ENCODE measurements around the gene ALKBH3. TPM values are rescaled to one million over a fixed set of nuclear protein-coding genes. Genes with fewer than 3 reads are reported as not detected.

Gene ALKBH3
- total and polyA plus RNA-seq, 2 of the 13 experiments (the other 11 are each of a cell fraction or from before 2014, with no cell fraction given), result 17.8 to 36.1 TPM

- TF ChIP-seq MAF1 (CRISPR knock-in tag; IDR thresholded peaks at IDR 0.05; ENCODE audit: borderline replicate concordance), result no peak
- no peak for TF ChIP-seq SNAPC4 (CRISPR knock-in tag; IDR thresholded peaks at IDR 0.05)
- TF ChIP-seq ZBTB44 (CRISPR knock-in tag; IDR thresholded peaks at IDR 0.05), result no peak
- no peak for TF ChIP-seq POGZ (CRISPR knock-in tag; IDR thresholded peaks at IDR 0.05)
- TF ChIP-seq NFIC (IDR thresholded peaks at IDR 0.05; ENCODE audit: low read length), result no peak
- TF ChIP-seq ZNF264 (CRISPR knock-in tag; IDR thresholded peaks at IDR 0.05), result peak; percentile 99
- TF ChIP-seq SMAD9 (CRISPR knock-in tag; IDR thresholded peaks at IDR 0.05), result no peak
- TF ChIP-seq MEF2D (CRISPR knock-in tag; IDR thresholded peaks at IDR 0.05), result no peak
- no peak for TF ChIP-seq AHR (CRISPR knock-in tag; IDR thresholded peaks at IDR 0.05)
- no peak for TF ChIP-seq ZNF441 (CRISPR knock-in tag; IDR thresholded peaks at IDR 0.05; ENCODE audit: borderline replicate concordance)
- TF ChIP-seq, protein P1, sequence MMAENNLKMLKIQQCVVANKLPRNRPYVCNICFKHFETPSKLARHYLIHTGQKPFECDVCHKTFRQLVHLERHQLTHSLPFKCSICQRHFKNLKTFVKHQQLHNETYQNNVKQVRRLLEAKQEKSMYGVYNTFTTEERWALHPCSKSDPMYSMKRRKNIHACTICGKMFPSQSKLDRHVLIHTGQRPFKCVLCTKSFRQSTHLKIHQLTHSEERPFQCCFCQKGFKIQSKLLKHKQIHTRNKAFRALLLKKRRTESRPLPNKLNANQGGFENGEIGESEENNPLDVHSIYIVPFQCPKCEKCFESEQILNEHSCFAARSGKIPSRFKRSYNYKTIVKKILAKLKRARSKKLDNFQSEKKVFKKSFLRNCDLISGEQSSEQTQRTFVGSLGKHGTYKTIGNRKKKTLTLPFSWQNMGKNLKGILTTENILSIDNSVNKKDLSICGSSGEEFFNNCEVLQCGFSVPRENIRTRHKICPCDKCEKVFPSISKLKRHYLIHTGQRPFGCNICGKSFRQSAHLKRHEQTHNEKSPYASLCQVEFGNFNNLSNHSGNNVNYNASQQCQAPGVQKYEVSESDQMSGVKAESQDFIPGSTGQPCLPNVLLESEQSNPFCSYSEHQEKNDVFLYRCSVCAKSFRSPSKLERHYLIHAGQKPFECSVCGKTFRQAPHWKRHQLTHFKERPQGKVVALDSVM (CRISPR knock-in tag; IDR thresholded peaks at IDR 0.05), result no peak
- no peak for TF ChIP-seq FOXK1 (CRISPR knock-in tag; IDR thresholded peaks at IDR 0.05; ENCODE audit: borderline replicate concordance, low read depth)
- no peak for TF ChIP-seq KMT2A (CRISPR knock-in tag; IDR thresholded peaks at IDR 0.05)
- TF ChIP-seq ZXDC (CRISPR knock-in tag; IDR thresholded peaks at IDR 0.05), result no peak
- TF ChIP-seq ATRX (CRISPR knock-in tag; IDR thresholded peaks at IDR 0.05; ENCODE audit: borderline replicate concordance), result no peak
- TF ChIP-seq ZNF768 (CRISPR knock-in tag; IDR thresholded peaks at IDR 0.05), result no peak
- no peak for TF ChIP-seq ZNF225 (CRISPR knock-in tag; IDR thresholded peaks at IDR 0.05)
- 0 out of 2 replicates have a peak, but pooled peaks have one; percentile 6 for TF ChIP-seq HNF4A (CRISPR knock-in tag; IDR thresholded peaks at IDR 0.05)
- TF ChIP-seq ZKSCAN5 (CRISPR knock-in tag; IDR thresholded peaks at IDR 0.05), result 0 out of 2 replicates have a peak, but pooled peaks have one; percentile 43
- TF ChIP-seq ATM (IDR thresholded peaks at IDR 0.05; ENCODE audit: borderline replicate concordance), result no peak
Observed at GRCh38 chr11:43868852-43869567, 11.6 kb upstream of the ALKBH3 start (continued).
